NCI-H2196 treated with DMSO at 0.1 percent for 48 hours (cell line): ENCODE measurements around the gene KANK3.
"Not testable (repeated sequence)": the region's sequence is repeated elsewhere in the genome, so short reads cannot be mapped to it uniquely, and the experiment has no call there.

Experiments
- DNase-seq: peaks from one replicate; lab custom pipeline; 2025; ENCODE audit not compliant: unreplicated experiment; lab: John Stamatoyannopoulos, UW

KANK3 gene

DNA sequence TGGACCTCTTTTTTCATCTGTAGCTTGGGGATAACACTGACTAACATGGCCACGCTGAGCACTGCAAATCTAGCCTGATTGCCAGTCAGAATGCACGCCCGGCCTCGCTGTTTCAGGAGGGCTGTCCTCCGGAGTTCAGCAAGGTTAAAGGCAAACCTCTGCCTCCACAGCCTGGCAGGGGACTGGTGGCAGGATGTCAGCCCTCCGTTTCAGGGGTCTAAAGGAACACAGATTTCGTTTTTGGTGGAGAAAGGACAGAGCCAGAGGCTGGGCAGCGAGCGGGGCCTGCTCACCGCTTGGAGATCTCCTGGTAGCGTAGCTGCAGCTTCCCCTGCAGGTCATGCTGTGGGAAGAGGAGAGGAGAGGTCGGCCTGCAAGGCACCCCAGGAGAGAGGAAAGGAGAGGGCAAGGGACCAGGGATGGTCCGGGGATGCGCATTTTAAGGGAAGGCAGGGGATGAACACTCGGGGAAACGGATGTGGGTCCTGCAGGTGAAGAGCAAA is 22.4 kb downstream of the KANK3 start:
- no peak for DNase-seq

GRCh38 chr19:8319807-8320520 is 23.1 kb downstream of the KANK3 start:
- DNase-seq, result no peak

GRCh38 chr19:8318835-8319234 is 24.2 kb downstream of the KANK3 start:
- not testable (repeated sequence) for DNase-seq

- DNase-seq, result no peak
Observed at GRCh38 chr19:8316351-8317125, 26.5 kb downstream of the KANK3 start.

GRCh38 chr19:8314981-8315640 is 28.0 kb downstream of the KANK3 start:
- DNase-seq, result not testable (repeated sequence)

GRCh38 chr19:8311461-8312260 is 31.4 kb downstream of the KANK3 start:
- DNase-seq, result peak; percentile 24

GRCh38 chr19:8310342-8311055 is 32.6 kb downstream of the KANK3 start:
- no peak for DNase-seq

DNA sequence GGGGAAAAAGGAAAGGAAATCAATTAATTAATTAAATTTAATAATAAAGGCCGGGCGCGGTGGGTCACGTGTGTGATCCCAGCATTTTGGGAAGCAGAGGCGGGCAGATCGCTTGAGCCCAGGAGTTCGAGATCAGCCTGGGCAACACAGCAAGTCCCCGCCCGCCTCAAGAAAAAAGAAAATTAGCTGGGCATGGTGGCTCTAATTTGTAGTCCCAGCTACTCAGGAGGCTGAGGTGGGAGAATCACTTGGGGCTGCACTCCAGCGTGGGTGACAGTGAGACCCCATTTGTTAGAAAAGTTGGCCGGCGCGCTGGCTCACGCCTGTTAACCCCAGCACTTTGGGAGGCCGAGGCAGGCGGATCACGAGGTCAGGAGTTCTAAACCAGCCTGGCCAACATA is 34.2 kb downstream of the KANK3 start:
- DNase-seq, result no peak

DNA sequence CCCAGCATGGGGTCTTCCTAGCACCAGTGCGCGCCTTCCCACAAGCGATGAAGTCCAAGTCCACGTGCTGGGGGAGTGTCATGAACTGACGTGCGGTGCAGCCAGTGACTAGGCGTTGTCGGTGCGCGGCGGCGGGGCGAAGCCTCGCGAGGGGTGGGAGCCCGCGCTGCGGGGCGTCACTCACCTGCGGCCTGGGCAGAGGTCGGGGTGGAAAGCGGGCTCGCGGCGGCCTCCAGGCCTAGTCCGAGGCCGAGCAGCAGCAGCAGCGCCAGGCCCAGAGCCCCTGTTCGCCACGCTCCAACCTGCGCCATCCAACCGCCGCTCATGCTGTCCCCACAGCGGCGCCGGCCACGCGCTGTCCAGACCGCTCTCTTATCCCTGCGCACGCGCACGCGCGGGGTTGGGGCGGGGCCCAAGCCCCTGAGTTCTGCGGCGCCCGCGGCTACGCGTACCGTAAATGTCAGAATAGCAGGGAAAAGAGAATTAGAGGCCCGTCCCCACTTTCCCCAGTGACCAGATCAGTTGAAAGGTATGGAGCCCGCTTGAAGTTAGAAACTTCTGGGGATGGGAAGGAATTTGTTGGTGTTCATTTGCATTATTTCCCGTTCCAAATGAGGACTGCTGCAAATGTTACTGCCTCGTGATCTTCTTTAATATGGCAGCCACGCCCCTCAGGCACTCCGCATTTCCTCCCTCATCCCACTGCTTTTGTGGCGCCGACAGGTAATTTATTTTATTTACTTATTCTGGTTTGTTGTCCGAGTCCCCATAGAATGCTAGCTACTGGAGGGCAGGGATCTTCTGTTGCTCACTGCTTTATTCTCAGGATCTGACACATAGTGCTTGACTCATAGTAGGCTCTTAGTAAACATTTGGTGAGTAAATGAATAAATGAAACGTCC is 34.8 kb downstream of the KANK3 start, which contains the start of gene CD320:
TSS of gene CD320 (minus strand) at position 394 of the 902 bp plus-strand sequence. CDS start at position 326, 68 bp downstream.
- peak; percentile 86 for DNase-seq

GRCh38 chr19:8307400-8307964 is 35.6 kb downstream of the KANK3 start:
- no peak for DNase-seq

- no peak for DNase-seq
Observed at GRCh38 chr19:8306235-8307054, 36.6 kb downstream of the KANK3 start.

DNA sequence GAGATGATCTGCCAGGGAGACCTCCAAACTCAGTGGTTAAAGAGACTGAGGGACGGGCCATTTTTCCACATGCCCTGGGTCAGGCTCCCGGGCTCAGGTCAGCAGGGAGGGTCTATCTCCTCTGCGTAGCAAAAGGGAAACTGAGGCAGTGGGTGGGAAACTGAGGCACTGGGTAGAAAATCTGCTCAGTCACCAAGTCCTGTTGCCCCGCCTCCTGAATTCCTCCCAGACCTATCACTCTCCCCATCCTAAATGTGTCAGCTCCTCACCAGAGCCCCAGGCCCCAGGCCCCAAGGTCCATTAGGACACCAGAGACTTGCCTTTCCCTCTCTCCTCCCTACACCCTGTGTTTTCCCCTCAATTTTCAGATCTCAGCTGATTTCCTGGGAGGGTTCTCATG is 37.3 kb downstream of the KANK3 start:
- DNase-seq, result no peak

DNA sequence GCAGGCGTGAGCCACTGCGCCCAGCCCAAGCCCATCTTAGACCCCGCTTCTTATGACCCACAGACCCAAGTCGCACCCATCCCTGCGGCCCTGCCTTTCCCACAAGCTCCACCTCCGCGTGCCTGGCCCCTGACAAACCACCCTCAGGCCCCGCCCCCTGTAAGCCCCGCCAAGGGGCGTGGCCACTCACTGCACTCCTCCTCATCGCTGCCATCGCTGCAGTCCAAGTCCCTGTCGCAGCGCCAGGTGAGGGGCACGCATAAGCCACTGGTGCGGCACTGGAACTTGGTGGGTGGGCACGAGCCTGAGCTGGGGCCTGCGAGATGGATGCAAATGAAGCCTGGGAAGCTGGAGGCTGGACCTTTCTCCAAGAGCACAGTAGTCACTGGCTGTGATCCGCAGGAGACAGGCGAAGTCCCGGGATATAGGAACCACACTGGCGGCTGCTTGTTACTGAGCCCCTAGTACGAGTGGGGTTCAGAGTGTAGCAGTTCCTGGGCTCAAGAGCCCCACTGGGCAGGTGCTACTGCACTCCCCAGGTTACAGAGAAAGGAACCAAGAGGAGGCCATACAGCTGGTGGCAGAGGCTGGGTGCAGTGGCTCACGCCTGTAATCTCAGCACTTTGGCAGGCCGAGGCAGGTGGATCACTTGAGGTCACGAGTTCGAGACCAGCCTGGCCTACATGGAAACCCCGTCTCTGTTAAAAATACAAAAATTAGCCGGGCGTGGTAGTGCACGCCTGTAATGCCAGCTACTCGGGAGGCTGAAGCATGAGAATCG is 38.0 kb downstream of the KANK3 start:
- no peak for DNase-seq

- DNase-seq, result no peak
Observed at GRCh38 chr19:8302734-8303133, 40.3 kb downstream of the KANK3 start.

DNA sequence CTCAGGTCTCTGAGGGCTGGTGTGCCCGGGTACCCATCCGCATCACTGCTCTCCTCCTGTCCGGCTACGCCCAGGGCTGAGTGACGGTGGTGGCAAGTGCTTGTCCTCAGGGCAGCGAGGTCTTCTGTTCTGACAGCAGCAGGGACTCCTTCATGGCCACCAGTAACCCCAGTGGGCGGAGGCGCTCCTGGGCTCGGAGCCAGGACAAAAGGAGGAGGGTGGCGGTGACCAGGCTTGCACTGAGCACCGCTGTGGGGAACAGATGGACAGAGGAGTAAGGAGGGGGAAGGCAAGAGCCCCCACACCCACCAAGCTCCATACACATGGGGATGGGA is 40.7 kb downstream of the KANK3 start:
- DNase-seq, result no peak

- DNase-seq, result not testable (repeated sequence)
Observed at GRCh38 chr19:8291337-8291736, 51.7 kb downstream of the KANK3 start.

- DNase-seq, result not testable (repeated sequence)
Observed at GRCh38 chr19:8276508-8276907, 66.6 kb downstream of the KANK3 start.
